Activated naive CD4-positive, alpha-beta T cell treated with anti-CD3 and anti-CD28 coated beads, Interleukin-2, amount 50 U/mL, for 72 hours (primary cell): ENCODE results near the gene GNAT2. TPM values are rescaled to one million over a fixed set of nuclear protein-coding genes. Genes with fewer than 3 reads are reported as not detected.

ENCODE experiments used
- ATAC-seq, 2 donors: fragments of 150-1000 bp; cut with Tn5 transposase; 2 replicates each; pipeline ENCODE4 v1.10.0; 2021; ENCODE audit warnings: mild to moderate bottlenecking in 2 of 2, moderate library complexity in 2 of 2
- DNase-seq, 2 donors: peaks; one replicate each; pipeline ENCODE4 v3.0.0; 2021 to 2022; ENCODE audit warnings: low spot score in 2 of 2
- H3K27ac Mint-ChIP-seq, 2 donors: one replicate each; pipeline ENCODE4 v1.8.0; 2022; ENCODE audit warnings: mild to moderate bottlenecking in 2 of 2, mixed read lengths in 2 of 2
- H3K36me3 Mint-ChIP-seq, 2 donors: one replicate each; pipeline ENCODE4 v1.8.0; 2022; ENCODE audit warnings: mixed read lengths in 2 of 2
- H3K9me3 Mint-ChIP-seq, 2 donors: one replicate each; pipeline ENCODE4 v1.8.0; 2022; ENCODE audit warnings: mixed read lengths in 2 of 2
- total RNA-seq, 2 donors: library from RNA; stranded (reverse); gene quantifications; one replicate each; pipeline ENCODE4 v1.2.3, GENCODE V29; 2022

Gene GNAT2
- total RNA-seq, 2 donors from 2014 or later: 0.34 TPM; not detected in 1

DNA sequence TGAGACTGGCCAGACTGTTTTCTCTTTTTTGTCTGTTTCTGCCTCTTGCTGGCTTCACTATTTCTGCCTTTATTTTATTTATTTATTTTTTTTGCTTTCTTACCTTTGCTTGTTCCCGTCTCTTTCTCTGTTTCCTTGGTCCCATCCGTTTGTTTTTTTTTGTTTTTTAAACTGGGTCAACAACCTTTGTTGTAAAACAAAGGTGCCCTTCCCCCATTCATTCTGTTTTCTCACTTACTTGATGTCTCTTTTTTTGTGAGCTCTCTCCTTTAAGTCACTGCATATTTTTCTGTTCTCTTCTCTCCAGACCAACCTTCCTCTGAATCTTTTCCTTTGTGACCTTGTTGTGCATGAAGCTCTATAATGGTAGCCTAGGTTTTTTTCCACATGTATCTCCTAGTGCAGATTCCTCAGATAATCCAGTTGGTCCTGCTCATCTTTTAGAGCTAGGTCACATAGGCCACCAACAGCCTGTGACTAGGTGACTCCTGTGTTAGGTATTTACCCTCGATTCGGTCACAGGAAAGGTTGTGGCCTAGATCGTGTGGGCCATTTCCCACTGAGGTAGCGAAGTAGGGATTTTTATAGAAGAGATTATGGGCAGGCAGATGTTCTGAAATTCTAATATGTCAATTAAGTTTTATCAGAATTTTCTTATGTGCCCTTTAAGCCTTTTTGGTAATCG lies 55.1 kb downstream of the GNAT2 start:
- Mint-ChIP-seq H3K9me3 (no peaks in the 10 kb centered on the region), H3K36me3 (no peaks in the 10 kb centered on the region), H3K27ac (no peak overlapping the region)
- DNase-seq: no peak
- ATAC-seq: no peak

DNA sequence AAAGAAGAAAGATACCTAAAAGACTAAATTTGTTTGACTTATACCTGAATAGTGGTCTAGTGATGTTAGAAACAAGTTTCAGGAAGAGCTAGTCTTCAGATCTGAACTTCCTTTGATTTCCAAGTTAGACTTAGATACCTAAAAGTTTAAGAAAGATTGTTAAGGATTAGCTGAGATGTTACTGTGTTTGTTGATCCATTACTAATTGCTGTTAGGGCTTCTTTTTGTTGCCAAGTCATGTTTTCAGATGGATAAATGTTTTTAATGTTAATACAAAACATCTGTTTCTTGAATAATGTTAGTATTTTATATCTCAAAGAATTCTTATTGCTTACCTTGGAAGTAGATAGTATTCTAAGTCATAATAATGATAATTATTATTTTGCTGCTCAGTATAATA lies 59.4 kb downstream of the GNAT2 start:
- Mint-ChIP-seq H3K9me3 (no peaks in the 10 kb centered on the region), H3K27ac (no peak overlapping the region), H3K36me3 (peaks cover 0 to 6% of the 10 kb centered on the region in 2 donors)
- DNase-seq: no peak
- no peak for ATAC-seq

DNA sequence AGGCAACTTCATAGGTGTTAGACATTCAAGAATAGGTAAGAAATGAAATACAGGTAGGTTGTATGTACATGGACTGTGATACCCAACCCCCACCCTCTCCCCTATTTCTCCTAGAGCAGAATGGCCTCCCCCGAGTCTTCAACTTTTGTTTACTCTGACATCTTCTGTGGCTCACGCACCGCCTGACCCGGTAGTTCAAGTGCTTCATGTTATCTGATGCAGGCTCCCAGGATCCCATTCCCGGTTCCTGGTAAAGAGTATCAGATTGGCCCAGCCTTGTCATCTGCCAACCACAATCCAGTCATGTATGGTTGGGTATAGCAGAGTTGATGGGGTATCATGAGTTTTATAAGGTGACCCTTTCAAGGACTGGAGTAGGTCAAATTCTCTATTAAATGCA lies 61.9 kb downstream of the GNAT2 start:
- no peak for DNase-seq
- peaks cover 0 to 6% of the 10 kb centered on the region in 2 donors for H3K36me3 Mint-ChIP-seq
- no peak overlapping the region for H3K27ac Mint-ChIP-seq
- no peak for ATAC-seq
- H3K9me3 Mint-ChIP-seq: no peaks in the 10 kb centered on the region

DNA sequence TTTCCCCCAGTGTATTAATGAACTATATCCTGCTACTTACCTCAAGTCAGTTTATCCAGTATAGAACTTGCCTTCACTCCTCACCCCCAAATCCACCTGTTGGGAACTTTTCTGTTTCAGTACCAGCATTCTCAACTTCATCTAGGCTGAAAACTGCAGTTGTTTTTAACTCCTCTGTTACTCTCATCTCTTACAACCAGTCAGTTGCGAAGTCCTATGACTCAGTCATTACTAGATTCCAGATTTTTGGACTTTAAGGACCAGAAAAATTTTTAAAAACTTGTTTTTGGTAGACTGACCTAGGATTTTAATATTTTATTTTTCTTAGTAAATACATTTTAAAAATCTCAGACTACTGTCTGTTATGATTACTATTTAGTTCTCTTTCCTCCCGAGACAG lies 62.9 kb downstream of the GNAT2 start:
- DNase-seq: no peak
- Mint-ChIP-seq H3K27ac (no peak overlapping the region), H3K9me3 (no peaks in the 10 kb centered on the region), H3K36me3 (peaks cover 0 to 6% of the 10 kb centered on the region in 2 donors)
- ATAC-seq: no peak

Other genes with a start within 250 kb of the GNAT2 start
- gene SORT1, start 221.7 kb downstream of the GNAT2 start, total RNA-seq: 1 to 10 TPM; 1.5 to 1.8 TPM
- 100 to 1,000 TPM; 185 to 189 TPM for gene PSMA5, start 193.2 kb downstream of the GNAT2 start, total RNA-seq
- under 1 TPM in 1 of 2 donors, not detected in 1; 0.09 TPM for gene SYPL2, start 153.1 kb downstream of the GNAT2 start, total RNA-seq
- gene ATXN7L2, start 135.7 kb downstream of the GNAT2 start, total RNA-seq: 10 to 100 TPM; 11.5 to 21.9 TPM
- gene CYB561D1, start 125.5 kb downstream of the GNAT2 start, total RNA-seq: 10 to 100 TPM; 11.3 to 14.9 TPM
- gene AMIGO1, start 109.9 kb downstream of the GNAT2 start, total RNA-seq: 1 to 10 TPM in 1 of 2 donors, under 1 TPM in 1; 0.97 to 1.3 TPM
- under 1 TPM in 1 of 2 donors, not detected in 1; 0.57 TPM for gene GPR61, start 79.7 kb downstream of the GNAT2 start, total RNA-seq
- gene GNAI3, start 71.0 kb downstream of the GNAT2 start, total RNA-seq: 10 to 100 TPM in 1 of 2 donors, 1 to 10 TPM in 1; 8.9 to 10.1 TPM
- 100 to 1,000 TPM in 1 of 2 donors, 10 to 100 TPM in 1; 91.5 to 113 TPM for gene AMPD2, start 221 bp upstream of the GNAT2 start, total RNA-seq
- gene GSTM4, start 36.5 kb upstream of the GNAT2 start, total RNA-seq: 10 to 100 TPM; 22.0 to 23.8 TPM
- gene GSTM2, start 48.4 kb upstream of the GNAT2 start, total RNA-seq: 10 to 100 TPM; 13.6 to 41.7 TPM
- 100 to 1,000 TPM in 1 of 2 donors, not detected in 1; 129 TPM for gene GSTM1, start 68.2 kb upstream of the GNAT2 start, total RNA-seq
- under 1 TPM in 1 of 2 donors, not detected in 1; 0.89 TPM for gene GSTM5, start 92.6 kb upstream of the GNAT2 start, total RNA-seq
- gene GSTM3, start 121.4 kb upstream of the GNAT2 start, total RNA-seq: 10 to 100 TPM; 39.0 to 41.1 TPM
- not detected for gene EPS8L3, start 144.3 kb upstream of the GNAT2 start, total RNA-seq